G401 (cell line): ENCODE data around the gene COL4A1. TPM values are rescaled to one million over a fixed set of nuclear protein-coding genes. Genes with fewer than 3 reads are reported as not detected.

Source experiments
- DNase-seq: peaks from one replicate; pipeline ENCODE4 v3.0.0-alpha.2; 2015; ENCODE audit warnings: low spot score
- in situ Hi-C: cut with HindIII; loops from 2 replicates; pipeline ENCODE4 v1.10.0; 2016; ENCODE audit warnings: low sequenced_read_pairs, mixed read lengths
- total RNA-seq: library from RNA; depleted of rRNA; stranded (reverse); fragments of >200 nt; shearing (Covaris generic); gene quantifications from 2 replicates; pipeline ENCODE4 v1.2.3, GENCODE V29; 2014

The COL4A1 gene
- total RNA-seq, 1 experiment from 2014 or later = 0.98 TPM

DNA sequence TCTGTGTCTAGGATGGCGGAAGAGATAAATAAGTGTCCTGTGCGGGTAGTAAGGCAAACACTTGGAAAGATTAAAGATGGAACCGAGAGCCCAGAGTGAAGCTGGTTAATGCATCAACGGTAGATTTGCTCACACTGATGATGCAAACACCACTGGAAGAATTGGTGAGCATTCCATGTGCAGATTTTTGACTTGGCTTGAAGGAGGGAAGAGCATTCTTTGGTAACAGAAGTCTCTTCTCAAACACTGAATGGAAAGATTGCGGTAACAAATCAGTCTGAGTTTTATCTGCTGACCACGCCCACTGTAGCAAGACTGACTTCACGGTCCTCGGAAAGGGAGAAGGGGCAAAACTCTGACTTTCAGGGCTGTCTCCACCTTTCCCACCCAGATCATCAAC is 112.5 kb downstream of the COL4A1 start:
- in situ Hi-C loops = no loop called here

DNA sequence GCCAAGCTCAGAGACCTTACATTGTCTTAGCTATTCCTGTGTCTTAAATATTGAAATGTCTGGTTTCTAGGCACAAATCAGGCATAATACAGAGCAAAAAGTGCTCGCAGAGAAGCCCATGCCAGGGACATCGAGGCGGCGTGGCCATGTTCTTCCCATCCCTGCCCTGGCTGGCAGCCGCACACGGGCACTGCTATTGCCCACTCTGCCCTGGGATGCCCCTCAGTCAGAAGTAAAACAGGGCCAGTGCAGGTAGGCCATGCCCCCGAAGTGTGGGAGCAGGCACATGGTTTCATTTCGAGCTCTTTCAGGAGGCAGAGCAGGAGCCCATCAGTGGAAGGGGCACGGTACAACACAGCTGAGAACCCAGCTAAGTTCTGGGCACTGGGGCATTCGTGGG is 113.5 kb downstream of the COL4A1 start:
- in situ Hi-C loops = no loop called here
- DNase-seq = no peak

More for the DNA sequence above, 112.5 kb downstream of the COL4A1 start:
- DNase-seq = no peak

DNA sequence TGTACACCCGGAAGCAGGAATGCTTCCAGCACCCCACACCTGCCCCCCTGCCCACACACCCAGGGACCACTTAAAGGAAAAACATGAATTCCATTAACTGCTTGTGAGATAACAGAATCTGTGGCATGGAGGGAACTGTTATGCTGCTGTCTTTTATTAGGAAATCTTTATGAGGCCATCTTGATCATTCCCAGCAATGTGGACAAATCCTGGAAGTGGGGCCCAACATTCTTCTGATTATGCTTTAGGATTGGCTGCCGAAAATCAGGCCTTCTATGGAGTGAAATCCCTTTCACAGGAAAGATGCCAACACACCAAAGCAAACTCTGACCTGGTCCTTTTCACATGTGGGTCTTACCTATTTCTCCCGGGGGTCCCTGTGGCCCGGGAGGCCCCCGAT is 114.5 kb downstream of the COL4A1 start:
- in situ Hi-C loops = no loop called here
- no peak for DNase-seq

DNA sequence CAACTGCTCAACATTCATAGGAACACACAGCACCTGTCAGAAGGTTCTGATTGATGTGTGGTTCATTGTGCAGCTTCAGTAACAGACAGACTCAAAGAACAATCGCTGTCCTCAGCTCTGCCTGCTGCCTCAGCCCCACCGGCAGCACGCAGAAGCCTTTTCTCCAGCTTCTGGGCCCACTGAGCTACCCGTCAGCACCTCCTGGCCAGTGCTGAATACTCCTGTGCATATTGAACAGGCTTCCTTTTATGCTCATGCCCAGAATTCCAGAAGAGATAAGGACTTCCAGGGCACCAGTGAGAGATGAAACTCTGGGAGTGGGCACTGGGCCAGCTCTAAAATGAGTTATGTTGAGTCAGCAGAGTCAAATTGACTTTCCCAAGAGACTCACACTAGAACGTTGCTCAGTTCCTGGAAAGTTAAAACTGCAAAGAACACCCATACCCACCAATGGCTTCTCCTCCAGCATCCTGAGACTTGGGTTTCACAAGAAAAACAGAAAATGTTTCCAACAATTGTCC is 119.3 kb downstream of the COL4A1 start:
- no peak for DNase-seq
- in situ Hi-C loops = no loop called here

DNA sequence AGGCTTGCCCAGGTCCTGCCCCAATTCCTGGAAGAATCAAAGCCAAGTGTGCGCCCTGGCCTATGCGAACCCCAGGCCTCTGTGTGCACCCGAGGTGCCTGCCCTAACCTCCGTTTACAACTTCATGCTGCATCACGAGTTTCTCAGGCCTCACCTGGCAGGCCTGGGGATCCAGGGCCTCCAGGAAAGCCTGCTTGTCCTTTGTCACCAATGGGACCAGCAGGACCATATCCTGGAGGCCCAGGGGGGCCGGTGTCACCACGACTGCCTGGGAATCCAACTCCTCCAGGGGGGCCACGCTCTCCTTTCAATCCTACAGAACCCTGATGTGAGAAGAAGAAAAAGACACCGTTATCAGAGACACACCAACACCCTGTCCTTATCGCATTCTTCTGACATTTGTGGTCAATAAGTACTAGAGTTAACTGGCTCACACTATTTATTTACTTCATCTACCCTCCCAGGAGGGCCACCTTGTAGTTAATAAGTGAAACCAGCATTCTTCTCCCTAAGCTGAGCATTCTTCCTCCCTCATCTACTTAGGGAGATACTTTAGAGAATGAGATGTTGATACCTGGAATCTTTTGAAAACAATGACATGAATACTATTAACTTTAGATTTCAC is 120.6 kb downstream of the COL4A1 start:
- DNase-seq = no peak
- in situ Hi-C loops = no loop called here

DNA sequence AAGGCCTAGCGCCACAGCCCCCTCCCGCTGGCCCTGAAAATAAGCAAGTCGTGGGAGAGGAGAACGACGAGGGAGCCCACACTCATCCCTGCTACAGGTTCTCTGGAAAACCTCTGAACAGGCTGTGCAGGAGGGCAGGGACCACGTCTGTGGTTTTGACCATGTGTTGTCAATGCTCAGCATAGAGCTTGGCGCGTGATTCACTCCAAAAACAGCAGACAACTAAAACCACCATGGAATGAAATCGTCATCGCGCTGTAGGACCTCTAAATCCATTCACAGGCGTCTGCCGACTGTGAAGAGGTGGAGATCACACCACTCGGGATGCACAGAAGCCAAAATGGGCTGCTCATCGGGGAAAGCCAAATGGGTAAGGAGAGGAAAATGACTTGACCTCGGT is 121.3 kb downstream of the COL4A1 start:
- in situ Hi-C loops = no loop called here
- DNase-seq = no peak

DNA sequence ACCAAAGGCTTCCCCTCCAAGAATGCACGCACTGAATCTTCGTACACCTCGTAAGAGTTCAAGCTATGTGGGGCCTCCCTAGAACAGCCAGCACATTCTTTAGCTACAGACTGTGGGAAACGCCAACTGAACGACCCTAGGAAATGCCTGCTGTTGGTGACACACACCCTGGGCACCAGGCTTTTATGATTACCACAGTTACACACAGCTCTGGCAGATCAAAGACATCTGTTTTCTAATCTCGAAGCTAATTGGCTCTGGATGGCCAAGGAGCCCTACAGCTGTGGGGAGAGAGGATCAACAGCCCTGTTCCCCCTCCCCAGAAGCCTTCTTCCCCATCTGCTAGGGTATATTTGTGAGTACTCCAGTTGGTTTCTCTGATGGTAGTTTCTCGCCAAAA is 123.0 kb downstream of the COL4A1 start:
- in situ Hi-C loops = no loop called here

DNA sequence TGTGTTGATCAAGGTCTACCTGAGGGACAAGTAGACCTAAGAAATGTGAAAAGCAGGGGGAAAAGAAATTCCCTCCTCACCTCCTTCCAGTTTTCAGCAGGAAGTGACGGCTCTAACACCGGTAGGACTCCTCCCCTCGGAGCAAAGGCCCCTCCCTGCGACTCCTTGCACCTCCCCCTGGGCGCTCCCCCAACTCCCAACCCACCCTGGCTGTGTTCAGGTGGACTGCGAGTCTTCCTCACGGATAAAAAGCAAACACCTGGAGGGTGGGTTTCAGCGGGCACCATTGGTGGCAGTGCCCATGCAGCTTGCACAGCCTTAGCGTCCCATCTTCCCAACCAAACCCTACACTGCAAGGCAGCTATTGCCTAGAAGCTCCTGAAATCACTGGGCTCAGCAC is 124.5 kb downstream of the COL4A1 start:
- no peak for DNase-seq
- in situ Hi-C loops = no loop called here

More for the DNA sequence above, 123.0 kb downstream of the COL4A1 start:
- DNase-seq = no peak

DNA sequence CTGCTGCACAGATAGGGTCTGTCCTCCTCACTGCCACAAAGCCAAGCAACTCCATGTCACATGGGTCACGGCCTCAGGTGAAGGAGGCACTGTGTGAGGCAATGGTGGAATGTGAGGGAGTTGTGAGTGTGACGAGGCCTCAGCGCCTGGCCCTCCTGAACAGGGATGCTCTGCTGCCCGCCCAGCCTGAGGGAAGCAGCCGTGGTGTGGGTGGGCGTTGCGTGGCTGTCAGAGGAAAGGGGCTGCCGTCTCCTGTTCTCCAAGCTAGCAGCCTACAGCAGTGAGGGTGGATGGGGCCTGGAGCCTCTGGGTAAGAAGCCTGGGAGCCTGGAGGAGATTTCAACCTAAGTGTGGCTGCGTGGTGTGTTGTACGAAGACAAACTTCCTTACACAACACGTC is 125.0 kb downstream of the COL4A1 start:
- no peak for DNase-seq
- in situ Hi-C loops = no loop called here

DNA sequence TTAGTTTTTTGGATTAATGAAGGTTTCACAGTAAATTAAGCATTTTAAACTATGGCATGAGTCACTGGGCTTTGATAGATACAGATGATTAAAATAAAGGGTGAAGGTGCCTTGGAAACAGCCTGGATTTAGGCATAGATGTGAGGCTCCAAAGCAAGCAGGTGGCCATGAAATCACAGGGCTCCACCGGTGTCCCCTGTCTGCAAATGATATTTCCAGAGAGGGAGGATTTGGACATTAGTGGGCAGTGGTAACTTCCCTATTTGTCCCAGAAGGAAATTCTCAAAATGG is 127.2 kb downstream of the COL4A1 start:
- no peak for DNase-seq
- in situ Hi-C loops = no loop called here

DNA sequence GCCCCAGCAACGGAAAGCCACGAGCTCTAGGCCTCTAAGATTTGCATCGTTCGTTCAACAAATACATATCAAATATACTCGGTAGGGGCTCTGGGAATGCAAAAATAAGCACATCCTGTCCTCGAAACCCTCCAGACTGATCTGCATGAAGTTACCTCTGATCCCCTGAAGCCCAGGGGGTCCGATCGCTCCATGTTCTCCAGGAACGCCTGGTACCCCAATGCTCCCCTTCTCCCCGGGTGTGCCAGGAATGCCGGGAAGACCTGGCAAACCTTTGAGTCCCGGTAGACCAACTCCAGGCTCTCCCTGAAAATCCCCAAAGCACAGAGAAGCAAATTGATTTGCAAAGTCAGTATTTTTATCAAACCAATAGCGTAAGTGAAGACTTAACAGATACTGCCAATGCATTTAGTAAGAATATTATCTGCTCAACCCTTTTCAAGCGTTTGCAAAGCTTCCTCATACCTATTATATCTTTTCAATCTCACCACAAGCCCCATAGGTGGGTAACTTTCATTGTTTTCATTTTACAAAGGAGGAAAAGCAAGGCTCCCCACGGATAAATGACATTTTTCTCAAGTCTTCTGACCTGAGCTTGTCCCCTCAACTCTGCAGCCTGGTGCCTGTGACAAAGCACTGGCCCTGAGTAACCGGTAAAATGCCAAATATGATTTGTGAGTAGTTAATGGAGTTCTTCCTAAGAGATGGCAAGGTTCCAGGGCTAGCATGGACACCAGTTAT is 127.7 kb downstream of the COL4A1 start:
- no peak for DNase-seq
- in situ Hi-C loops = no loop called here

DNA sequence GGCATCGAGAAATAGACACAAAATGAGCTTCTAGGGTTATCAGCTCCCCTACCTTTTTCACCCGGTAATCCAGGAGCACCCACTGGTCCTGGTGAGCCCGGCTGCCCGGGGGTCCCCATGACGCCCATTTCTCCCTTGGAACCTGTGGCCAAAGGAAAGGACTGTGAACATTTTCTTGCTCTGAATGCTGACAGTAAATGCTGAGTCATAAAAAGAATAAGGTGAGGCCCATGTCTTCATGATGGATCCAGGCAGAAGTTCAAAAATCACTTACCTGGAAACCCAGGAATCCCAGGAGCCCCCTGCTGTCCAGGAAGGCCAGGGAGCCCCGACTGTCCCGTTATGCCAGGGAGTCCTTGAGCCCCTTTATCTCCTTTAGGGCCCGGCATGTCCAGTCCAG is 129.2 kb downstream of the COL4A1 start:
- DNase-seq = no peak
- in situ Hi-C loops = no loop called here

DNA sequence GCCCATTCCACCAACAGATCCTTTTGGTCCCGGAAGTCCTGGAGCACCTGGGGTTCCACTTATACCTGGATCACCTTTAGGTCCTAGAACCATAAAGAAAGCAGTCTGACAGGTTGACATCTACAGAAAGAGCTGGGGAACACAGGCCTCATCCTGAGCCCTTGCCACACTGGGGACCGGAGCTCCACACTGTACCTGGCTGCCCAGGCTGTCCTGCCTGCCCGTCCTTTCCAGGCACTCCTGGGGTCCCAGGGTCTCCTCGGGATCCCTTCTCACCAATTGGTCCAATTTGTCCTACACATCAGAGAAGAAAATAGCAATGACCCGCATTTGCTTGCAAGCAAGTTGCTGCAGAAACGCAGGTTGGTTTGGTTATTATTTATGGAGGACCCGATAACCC is 130.5 kb downstream of the COL4A1 start:
- in situ Hi-C loops = no loop called here

DNA sequence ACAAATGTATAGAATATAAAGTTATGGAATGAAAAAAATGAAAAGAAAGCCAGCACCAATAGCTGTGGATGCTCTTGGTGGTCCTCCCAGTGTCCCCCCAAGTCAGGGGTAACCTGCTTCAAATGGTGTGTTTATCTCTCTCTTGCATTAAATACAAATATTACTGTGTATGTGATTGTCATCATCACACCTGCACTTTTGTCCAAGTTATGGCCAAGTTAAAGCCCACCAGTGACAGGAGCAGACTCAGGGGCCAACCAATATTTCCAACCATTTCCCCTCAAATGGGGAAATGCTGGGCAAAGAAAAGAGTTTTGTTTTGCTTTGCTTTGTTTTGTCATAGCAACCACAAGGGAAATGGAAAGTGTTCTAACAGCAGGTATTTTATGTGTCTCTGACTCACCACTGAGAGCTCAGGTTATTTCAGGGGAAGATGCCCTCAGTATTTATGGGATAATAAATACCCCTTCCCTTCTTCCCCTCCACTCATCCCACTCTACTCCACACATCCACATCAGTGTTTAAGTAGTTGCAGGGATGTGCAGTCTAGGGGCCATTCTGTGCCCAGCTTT is 133.6 kb downstream of the COL4A1 start:
- DNase-seq = no peak
- in situ Hi-C loops = no loop called here

More for the DNA sequence above, 130.5 kb downstream of the COL4A1 start:
- no peak for DNase-seq

DNA sequence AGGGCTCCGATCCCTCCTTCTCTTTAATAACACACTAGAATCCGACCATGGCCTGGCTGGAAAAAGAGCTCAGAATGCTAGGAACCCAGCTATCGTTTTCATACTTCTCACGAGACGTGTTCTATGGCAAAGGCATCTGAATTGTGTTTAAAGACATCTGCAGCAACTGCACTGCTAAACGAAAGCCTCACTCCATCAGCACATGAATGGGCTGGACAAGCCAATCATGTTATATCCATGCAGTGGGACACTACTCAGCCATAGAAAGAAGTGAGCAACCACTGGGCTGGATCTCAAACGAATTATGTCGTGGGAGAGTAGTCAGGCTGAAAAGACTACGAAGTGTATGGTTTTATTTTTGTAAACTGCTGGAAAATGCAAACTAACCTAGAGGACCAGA is 136.1 kb downstream of the COL4A1 start:
- in situ Hi-C loops = no loop called here
- DNase-seq = no peak

DNA sequence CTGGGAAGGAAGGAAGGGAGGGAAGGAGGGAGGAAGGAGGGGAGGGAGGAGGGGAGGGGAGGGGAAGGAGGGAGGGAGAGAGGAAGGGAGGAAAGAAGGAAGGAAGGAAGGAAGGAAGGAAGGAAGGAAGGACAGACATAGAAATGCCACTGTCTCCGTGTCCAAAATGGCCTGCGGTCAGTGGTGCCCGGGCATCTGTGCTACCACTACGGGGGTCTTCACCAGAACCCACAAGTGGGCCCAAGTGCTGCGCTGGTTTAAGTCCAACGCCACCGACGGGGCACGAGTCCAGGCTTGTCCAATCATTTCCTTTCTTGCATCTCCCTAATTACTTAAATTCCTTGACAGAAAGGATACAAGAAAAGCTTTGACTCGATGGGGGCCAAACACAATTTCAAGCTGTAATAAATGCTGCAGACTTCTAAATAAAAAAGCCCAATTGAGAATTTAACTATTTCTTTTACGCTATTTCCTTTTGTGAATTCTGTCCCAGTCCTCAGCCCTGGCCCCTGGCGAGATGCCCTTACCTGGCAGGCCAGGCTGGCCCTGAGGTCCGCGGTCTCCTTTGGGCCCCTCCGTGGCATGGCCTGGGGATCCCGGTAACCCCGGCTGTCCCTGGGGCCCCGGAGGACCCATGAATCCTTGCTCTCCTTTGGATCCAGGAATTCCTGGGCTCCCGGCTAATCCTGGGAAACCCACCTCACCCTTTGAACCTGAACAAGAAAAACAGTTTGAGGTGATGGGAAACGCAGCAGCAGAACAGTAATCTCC is 136.8 kb downstream of the COL4A1 start:
- no peak for DNase-seq
- in situ Hi-C loops = no loop called here

DNA sequence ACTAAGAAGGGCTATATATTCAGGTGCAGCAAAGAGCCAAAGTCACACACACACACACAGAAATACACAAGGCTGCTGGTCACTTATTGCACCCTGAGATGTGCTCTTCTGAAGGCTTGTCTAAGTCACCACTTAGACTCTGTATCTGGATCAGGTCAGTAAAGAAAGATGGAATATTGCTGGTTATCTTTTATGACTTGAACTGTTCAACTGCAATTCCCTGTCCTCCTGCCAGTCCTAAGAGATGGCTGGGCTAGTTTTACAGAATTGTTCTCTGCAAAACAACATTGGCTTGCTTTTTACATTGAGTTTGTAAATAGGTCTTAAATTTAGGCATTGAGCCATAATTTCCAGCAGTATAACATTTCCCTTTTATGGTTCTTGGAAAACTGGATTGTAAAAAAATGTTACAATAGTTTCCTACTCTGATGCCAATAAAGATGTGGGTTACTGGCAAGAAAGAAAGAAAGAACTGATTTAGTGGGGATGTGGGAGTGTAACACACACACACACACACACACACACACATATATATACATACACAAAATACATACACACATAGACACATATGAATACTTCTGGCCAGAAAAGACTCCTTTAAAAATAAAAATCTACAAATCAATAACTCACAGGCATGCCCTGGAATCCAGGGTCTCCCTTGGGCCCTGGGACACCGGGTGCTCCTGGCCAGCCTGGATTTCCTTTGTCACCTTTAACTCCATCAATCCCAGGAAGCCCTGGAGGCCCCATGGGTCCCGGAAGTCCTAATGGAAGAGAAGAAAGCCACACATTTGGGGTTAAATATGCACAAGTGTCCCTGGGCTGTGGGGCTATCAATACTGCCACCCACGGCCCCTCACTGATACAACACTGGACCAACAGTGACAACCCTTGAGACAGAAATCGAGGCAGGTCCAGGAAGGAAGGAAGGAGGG is 137.7 kb downstream of the COL4A1 start:
- in situ Hi-C loops = no loop called here

DNA sequence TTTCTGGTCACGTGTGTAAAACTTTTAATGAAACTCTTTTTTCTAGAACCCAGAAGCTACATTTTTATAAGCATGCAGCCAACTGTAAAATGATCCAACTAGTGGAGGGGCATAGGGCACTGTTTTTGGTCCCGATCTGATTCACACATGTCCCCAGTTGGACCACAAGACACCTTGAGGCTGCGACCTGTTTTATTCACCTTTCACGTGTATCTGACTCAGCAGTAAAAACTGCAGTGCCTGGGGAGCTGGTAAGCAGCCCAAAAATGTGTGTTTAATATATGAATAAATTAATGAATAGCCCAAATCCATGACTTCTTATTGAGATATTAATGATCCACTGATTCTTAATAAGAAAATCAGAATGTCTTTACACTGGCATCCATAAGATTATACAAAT is 140.4 kb downstream of the COL4A1 start:
- DNase-seq = no peak
- in situ Hi-C loops = no loop called here

More for the DNA sequence above, 137.7 kb downstream of the COL4A1 start:
- DNase-seq = no peak

DNA sequence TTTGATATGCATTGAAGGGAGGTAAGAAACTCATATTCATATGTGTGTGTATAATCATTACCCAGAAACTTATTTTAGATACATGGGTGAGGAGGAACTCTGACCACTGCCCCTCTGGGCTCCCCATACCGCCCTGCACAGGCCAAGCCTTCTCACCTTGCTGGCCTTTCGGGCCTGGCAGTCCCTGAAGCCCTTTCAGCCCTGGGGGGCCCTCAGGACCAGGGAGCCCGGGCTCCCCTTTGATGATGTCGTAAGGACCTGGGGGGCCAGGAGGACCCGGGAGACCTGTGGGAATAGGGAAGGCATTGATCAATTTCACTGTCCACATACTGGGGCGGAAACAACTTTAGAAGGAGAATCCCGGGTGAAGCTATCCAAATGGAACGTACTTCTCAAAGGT is 142.3 kb downstream of the COL4A1 start:
- in situ Hi-C loops = no loop called here
- DNase-seq = no peak
